Large intestine (tissue), 3 donors: Measurements from ENCODE around the gene CXADR. TPM values are rescaled to one million over a fixed set of nuclear protein-coding genes. Genes with fewer than 3 reads are reported as not detected.

Source experiments
- DNase-seq, 2 donors: peaks; one replicate each; pipeline versions ENCODE4 v3.0.0 to v3.0.0-alpha.2; 2013
- H3K27ac ChIP-seq: one replicate; pipeline ENCODE4 v1.5.1; 2013; ENCODE audit warnings: low read length
- H3K27me3 ChIP-seq: 2 replicates; pipeline ENCODE4 v1.6.1; 2013; ENCODE audit warnings: low read length; ENCODE audit not compliant: control insufficient read depth, insufficient read depth
- H3K36me3 ChIP-seq: 2 replicates; pipeline ENCODE4 v1.6.1; 2013; ENCODE audit warnings: low read length; ENCODE audit not compliant: control insufficient read depth, insufficient read depth
- H3K4me1 ChIP-seq: one replicate; pipeline ENCODE4 v1.6.1; 2013; ENCODE audit warnings: low read length; ENCODE audit not compliant: control insufficient read depth, insufficient read depth
- H3K4me3 ChIP-seq: one replicate; pipeline ENCODE4 v1.5.1; 2013; ENCODE audit warnings: low read length
- H3K9me3 ChIP-seq: one replicate; pipeline ENCODE4 v1.6.1; 2013; ENCODE audit warnings: mild to moderate bottlenecking, low read depth, low read length, moderate library complexity; ENCODE audit not compliant: control insufficient read depth
- WGBS: methylation state at CpG from one replicate; pipeline ENCODE4 v1.1.5; 2013; ENCODE audit warnings: low lambda C conversion rate; ENCODE audit not compliant: insufficient coverage; 5-methylcytosine and 5-hydroxymethylcytosine counted together
- polyA plus RNA-seq: library from polyadenylated mRNA; unstranded; fragments of 120-200 nt; gene quantifications from one replicate; pipeline ENCODE4 v1.2.1, GENCODE V29; 2013

The CXADR gene
- polyA plus RNA-seq, 1 donor = 56.5 TPM

- H3K27me3 ChIP-seq = no peaks in the 10 kb centered on the region
These were observed 26.5 kb downstream of the CXADR start for GRCh38 chr21:17539323-17539722.

GRCh38 chr21:17539743-17540341 is 27.0 kb downstream of the CXADR start:
- WGBS = no CpG with 5 or more reads among the region's 9 CpGs
- Histone ChIP-seq H3K27me3 (no peaks in the 10 kb centered on the region), H3K4me1 (peaks cover 12% of the 10 kb centered on the region), H3K27ac (no peak overlapping the region), H3K36me3 (no peaks in the 10 kb centered on the region), H3K9me3 (no peaks in the 10 kb centered on the region), H3K4me3 (no peak overlapping the region)
- no peak for DNase-seq

More at GRCh38 chr21:17539323-17539722, 26.5 kb downstream of the CXADR start:
- H3K27ac ChIP-seq = no peak overlapping the region
- DNase-seq = no peak
- no peak overlapping the region for H3K4me3 ChIP-seq
- 86% methylated on average over 1 of the region's 1 CpG for WGBS
- H3K4me1 ChIP-seq = peaks cover 12% of the 10 kb centered on the region
- no peaks in the 10 kb centered on the region for H3K9me3 ChIP-seq
- no peaks in the 10 kb centered on the region for H3K36me3 ChIP-seq

DNA sequence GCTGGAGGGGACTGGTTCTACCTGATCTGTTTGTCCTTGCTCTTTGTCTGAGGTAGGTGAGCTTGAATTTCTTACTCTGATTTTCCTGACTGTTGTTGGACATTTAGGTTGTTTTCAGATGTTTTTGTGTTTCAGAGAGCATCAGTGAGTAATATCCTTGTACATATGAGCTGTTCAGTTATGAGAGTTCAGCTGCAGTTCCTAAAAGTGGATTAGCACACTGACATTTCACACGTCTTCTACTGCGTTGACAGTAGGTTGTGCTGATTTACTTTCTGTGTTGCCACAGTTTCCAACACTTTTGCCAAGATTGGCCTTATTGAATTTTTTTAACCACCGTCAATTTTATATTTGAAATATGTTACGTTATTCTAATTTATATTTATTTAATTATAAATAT is 27.7 kb downstream of the CXADR start:
- Histone ChIP-seq H3K4me3 (no peak overlapping the region), H3K4me1 (peaks cover 12% of the 10 kb centered on the region), H3K36me3 (no peaks in the 10 kb centered on the region), H3K27ac (no peak overlapping the region), H3K27me3 (no peaks in the 10 kb centered on the region), H3K9me3 (no peaks in the 10 kb centered on the region)
- 73% methylated on average over 3 of the region's 4 CpGs for WGBS
- DNase-seq = no peak

DNA sequence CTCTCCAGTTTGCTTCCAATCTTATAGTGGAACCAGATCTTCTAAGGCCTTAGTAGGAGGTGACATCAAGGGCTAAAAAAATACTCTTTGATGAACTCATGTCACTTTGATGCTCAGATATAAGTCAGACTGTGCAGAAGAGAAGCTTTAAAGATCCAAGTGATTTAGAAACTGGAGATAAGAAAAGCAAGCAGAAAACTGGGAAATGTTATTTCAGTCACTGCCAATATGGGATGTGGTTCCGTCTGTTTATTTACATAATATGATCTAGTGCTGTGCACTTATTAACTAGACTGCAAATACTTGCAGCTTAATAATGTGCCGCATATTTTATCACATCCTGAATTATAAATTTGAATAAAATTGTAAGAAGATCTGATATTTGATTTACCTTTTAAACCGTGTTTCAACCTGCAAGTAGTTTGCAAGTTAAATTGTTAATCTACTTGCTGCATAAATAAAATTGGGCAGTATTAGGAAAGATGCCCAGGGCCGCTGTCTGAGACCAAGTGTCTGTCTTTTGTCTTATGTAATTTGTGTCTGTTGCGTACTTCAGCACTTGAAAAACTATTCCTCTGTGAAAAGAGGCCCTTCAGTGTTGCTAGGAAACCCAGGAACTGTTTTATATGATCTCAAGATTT is 29.6 kb downstream of the CXADR start:
- Histone ChIP-seq H3K4me3 (no peak overlapping the region), H3K9me3 (no peaks in the 10 kb centered on the region), H3K4me1 (peaks cover 6% of the 10 kb centered on the region), H3K27me3 (no peaks in the 10 kb centered on the region), H3K36me3 (peaks cover 8% of the 10 kb centered on the region), H3K27ac (peak overlapping the region; percentile 0)
- WGBS = 10% methylated on average over 2 of the region's 5 CpGs
- DNase-seq = no peak

GRCh38 chr21:17545007-17545406 is 32.2 kb downstream of the CXADR start:
- no peaks in the 10 kb centered on the region for H3K9me3 ChIP-seq
- H3K4me1 ChIP-seq = peaks cover 9% of the 10 kb centered on the region
- no CpG with 5 or more reads among the region's 1 CpG for WGBS
- DNase-seq = peak in 1 of 2 donors; percentile 58
- H3K27ac ChIP-seq = peak overlapping the region; percentile 36
- peaks cover 22% of the 10 kb centered on the region for H3K36me3 ChIP-seq
- H3K4me3 ChIP-seq = no peak overlapping the region
- no peaks in the 10 kb centered on the region for H3K27me3 ChIP-seq

GRCh38 chr21:17548262-17548661 is 35.4 kb downstream of the CXADR start:
- Histone ChIP-seq H3K9me3 (no peaks in the 10 kb centered on the region), H3K4me1 (peaks cover 2% of the 10 kb centered on the region), H3K4me3 (no peak overlapping the region), H3K27ac (no peak overlapping the region), H3K27me3 (no peaks in the 10 kb centered on the region), H3K36me3 (peaks cover 32% of the 10 kb centered on the region)
- DNase-seq = no peak
- 60% methylated on average over 1 of the region's 7 CpGs for WGBS

GRCh38 chr21:17550671-17551308 is 37.9 kb downstream of the CXADR start:
- Histone ChIP-seq H3K9me3 (no peaks in the 10 kb centered on the region), H3K4me3 (no peak overlapping the region), H3K36me3 (peaks cover 32% of the 10 kb centered on the region), H3K4me1 (peaks cover 2% of the 10 kb centered on the region), H3K27ac (no peak overlapping the region), H3K27me3 (no peaks in the 10 kb centered on the region)
- no peak for DNase-seq
- no CpG with 5 or more reads among the region's 5 CpGs for WGBS

GRCh38 chr21:17552410-17552809 is 39.6 kb downstream of the CXADR start:
- peaks cover 2% of the 10 kb centered on the region for H3K4me1 ChIP-seq
- no peak overlapping the region for H3K27ac ChIP-seq
- H3K4me3 ChIP-seq = no peak overlapping the region
- peaks cover 29% of the 10 kb centered on the region for H3K36me3 ChIP-seq
- H3K9me3 ChIP-seq = no peaks in the 10 kb centered on the region
- H3K27me3 ChIP-seq = no peaks in the 10 kb centered on the region
- DNase-seq = no peak

DNA sequence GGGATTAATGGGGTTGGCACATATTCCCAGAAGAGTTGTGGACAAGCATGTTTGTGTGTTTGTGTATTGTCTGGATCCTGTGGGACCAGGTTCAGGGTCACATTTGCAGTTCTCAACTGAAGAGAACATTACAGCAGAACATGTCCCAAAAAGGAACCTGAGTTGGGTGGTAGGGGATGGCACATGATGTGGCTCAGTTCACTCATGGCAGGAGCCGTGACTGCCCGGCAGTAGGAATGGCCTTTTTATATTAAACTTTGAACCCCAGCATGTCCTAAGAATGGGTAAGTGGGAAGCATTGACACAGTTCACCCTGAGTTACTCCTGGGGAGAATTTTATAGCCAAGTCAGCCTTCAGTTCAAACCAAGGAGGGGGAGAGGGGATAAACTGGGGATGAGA is 41.3 kb downstream of the CXADR start:
- Histone ChIP-seq H3K27ac (no peak overlapping the region), H3K4me1 (no peaks in the 10 kb centered on the region), H3K9me3 (no peaks in the 10 kb centered on the region), H3K27me3 (no peaks in the 10 kb centered on the region), H3K36me3 (peaks cover 33% of the 10 kb centered on the region), H3K4me3 (no peak overlapping the region)
- whole genome bisulfite sequencing = no CpG with 5 or more reads among the region's 2 CpGs
- no peak for DNase-seq

DNA sequence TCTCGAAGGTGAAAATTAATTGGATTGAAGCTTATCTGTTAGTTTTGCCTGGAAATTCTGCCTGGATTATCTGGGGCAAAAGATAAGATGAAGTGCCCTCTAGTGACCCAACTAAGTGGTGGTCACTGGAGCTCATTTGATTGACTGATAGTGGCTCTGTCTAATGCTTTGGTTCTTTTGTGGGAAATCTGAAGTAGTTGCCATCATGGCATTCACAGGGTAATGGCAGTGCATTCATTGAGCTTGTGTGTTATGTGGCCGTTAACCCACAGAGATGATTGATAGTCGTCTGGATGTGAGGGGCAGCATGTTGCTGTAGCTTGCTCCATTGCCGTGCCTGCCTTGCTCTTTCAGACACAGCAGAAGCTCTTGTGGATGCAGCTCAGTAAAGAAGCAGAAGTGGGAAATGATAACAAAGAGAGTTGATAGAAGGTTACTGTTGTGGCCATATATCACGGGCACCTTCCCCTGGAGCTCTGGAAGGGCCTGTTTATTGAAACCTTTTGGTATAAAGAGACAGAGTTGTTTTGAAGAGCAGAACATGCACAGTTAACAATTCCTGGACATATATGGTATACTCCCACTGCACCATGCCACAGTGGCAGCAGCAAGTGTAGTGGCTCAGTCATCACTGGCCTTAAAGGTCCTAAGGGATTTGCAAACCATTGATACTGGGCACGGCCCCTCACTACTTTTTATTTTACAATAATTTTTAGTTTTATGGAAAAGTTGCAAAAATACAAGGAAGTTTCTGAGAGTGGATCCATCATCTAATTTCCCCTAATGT is 42.0 kb downstream of the CXADR start:
- no peak overlapping the region for H3K4me3 ChIP-seq
- H3K9me3 ChIP-seq = no peaks in the 10 kb centered on the region
- no peaks in the 10 kb centered on the region for H3K4me1 ChIP-seq
- WGBS = no CpG with 5 or more reads among the region's 6 CpGs
- H3K36me3 ChIP-seq = peaks cover 32% of the 10 kb centered on the region
- no peak overlapping the region for H3K27ac ChIP-seq
- DNase-seq = no peak
- no peaks in the 10 kb centered on the region for H3K27me3 ChIP-seq
